GM10248 (cell line): ENCODE data around the gene SOCS1.

ENCODE experiments used
- CTCF ChIA-PET: fragments of 300-600 bp; sonication (Branson Sonifier 250); formaldehyde crosslinking; extraction: SDS; loops from one replicate; lab custom pipeline; 2021; ENCODE audit warnings: antibody characterized with exemption; lab: Yijun Ruan, JAX
- POLR2A ChIA-PET: fragments of 350-650 bp; sonication (Branson Sonifier 250); formaldehyde crosslinking; extraction: SDS; loops from one replicate; lab custom pipeline; 2020; ENCODE audit warnings: antibody characterized with exemption; lab: Yijun Ruan, JAX
- DNase-seq: peaks from one replicate; pipeline ENCODE4 v3.0.0; 2012; ENCODE audit errors: extremely low spot score
- CTCF ChIP-seq: IDR thresholded peaks from 2 replicates; pipeline ENCODE4 v1.5.1; 2012; ENCODE audit warnings: mild to moderate bottlenecking, low read depth; ENCODE audit errors: extremely low read depth, missing control alignments, control extremely low read depth

SOCS1 gene

GRCh38 chr16:11285842-11286241 is 29.8 kb upstream of the SOCS1 start:
- DNase-seq, result no peak
- TF ChIP-seq CTCF, result no peak
- CTCF ChIA-PET, result interaction anchor here (0.6 to 1.4 kb wide), 2 partner anchors 22 to 30 kb away, joined by 3 to 4 read pairs; partner anchors contain the start of gene SOCS1
- POLR2A ChIA-PET, result no interaction called here

GRCh38 chr16:11283820-11284248 is 27.8 kb upstream of the SOCS1 start:
- CTCF ChIA-PET, result interaction anchor here (0.6 to 2.0 kb wide), 8 partner anchors 10 to 330 kb away, joined by 3 to 9 read pairs (median 3); partner anchors contain the start of gene PRM3

GRCh38 chr16:11280616-11281522 is 24.9 kb upstream of the SOCS1 start, which contains the start of gene PRM1:
TSS of gene PRM1 (minus strand) at chr16:11281330. CDS start at chr16:11281238, 92 bp downstream.
- ChIA-PET POLR2A (no interaction called here), CTCF (interaction anchor here (2.0 kb wide), 1 partner anchor 17 kb away, joined by 5 read pairs; no protein-coding TSS in a partner anchor)
- no peak for DNase-seq
- no peak for TF ChIP-seq CTCF

More at GRCh38 chr16:11283820-11284248, 27.8 kb upstream of the SOCS1 start:
- POLR2A ChIA-PET, result no interaction called here
- TF ChIP-seq CTCF, result no peak
- DNase-seq, result no peak

GRCh38 chr16:11278681-11279628 is 23.0 kb upstream of the SOCS1 start:
- TF ChIP-seq CTCF, result no peak
- no peak for DNase-seq
- ChIA-PET CTCF (no interaction called here), POLR2A (interaction anchor here (0.8 kb wide), 1 partner anchor 23 kb away, joined by 3 read pairs; the partner anchor contains the start of gene SOCS1)

- no peak for TF ChIP-seq CTCF
- no peak for DNase-seq
- ChIA-PET POLR2A (no interaction called here), CTCF (interaction anchor here (1.2 to 1.5 kb wide), 2 partner anchors 22 to 223 kb away, joined by 3 read pairs; partner anchors contain the start of gene SOCS1)
Observed at GRCh38 chr16:11277607-11278337, 21.8 kb upstream of the SOCS1 start.
